Stimulated activated CD4-positive, alpha-beta T cell treated with anti-CD3 and anti-CD28 coated beads, Interleukin-4, amount 100 ng/mL, for 4 hours (primary cell): Measurements from ENCODE around the gene SLC1A7.

Experiments
- DNase-seq, 2 experiments: peaks; one replicate each; pipeline ENCODE4 v3.0.0-alpha.2; 2020

SLC1A7 gene

DNA sequence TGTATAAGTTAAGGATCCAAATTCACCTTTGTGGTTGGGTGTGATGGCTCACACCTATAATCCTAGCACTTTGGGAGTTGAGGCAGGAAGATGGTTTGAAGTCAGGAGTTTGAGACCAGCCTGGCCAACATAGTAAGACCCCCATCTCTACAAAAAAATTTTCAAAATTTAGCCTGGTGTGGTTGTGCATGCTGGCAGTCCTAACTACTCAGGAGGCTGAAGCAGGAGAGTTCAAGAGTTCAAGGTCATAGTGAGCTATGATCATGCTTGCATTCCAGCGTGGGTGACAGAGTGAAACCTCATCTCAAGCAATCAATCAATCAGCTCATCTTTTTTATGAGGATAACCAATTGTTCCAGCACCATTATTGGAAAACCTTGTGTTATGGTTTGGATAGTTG is 16.5 kb upstream of the SLC1A7 start:
- no peak for DNase-seq

- no peak for DNase-seq
Observed at GRCh38 chr1:53156783-53157182, 14.3 kb upstream of the SLC1A7 start.

- no peak for DNase-seq
Observed at GRCh38 chr1:53155945-53156344, 13.5 kb upstream of the SLC1A7 start.

- DNase-seq: no peak
Observed at GRCh38 chr1:53155534-53155933, 13.1 kb upstream of the SLC1A7 start.

- DNase-seq: no peak
Observed at GRCh38 chr1:53154859-53155438, 12.5 kb upstream of the SLC1A7 start.

DNA sequence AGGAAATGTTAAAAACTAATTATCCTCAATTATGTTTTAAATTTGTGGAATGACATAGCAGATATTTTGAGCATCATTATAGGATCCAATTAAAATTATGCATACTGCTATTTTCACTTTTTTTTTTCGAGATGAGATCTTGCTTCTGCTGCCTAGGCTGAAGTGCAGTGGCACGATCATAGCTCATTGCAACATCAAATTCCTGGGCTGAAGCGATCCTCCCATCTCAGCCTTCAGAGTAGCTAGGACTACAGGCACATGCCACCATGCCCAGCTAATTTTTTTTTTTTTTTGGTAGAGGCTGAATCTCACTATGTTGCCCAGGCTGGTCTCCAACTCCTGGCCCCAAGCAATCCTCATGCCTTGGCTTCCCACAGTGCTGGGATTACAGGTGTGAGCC is 11.3 kb upstream of the SLC1A7 start:
- DNase-seq: no peak

DNA sequence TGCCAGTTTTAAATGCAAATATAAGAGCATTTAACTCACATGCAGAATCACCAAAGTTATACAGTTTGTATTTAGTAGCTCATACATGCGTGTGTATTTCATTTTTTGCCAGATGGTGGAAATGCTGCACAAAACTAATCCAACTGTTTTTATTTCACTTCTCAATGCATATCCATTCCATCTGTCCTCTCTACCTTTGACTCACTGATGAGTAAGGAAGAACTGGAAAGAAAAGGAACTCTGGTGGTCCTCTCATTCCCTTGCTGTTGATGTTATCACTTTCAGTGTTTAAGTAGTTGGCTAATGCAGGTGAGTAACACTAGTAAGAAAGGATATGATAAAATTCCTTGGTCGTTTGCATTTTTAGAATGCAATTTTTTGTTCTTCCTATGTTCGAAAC is 5.7 kb upstream of the SLC1A7 start:
- DNase-seq: no peak

- no peak for DNase-seq
Observed at GRCh38 chr1:53147174-53147573, 4.7 kb upstream of the SLC1A7 start.

DNA sequence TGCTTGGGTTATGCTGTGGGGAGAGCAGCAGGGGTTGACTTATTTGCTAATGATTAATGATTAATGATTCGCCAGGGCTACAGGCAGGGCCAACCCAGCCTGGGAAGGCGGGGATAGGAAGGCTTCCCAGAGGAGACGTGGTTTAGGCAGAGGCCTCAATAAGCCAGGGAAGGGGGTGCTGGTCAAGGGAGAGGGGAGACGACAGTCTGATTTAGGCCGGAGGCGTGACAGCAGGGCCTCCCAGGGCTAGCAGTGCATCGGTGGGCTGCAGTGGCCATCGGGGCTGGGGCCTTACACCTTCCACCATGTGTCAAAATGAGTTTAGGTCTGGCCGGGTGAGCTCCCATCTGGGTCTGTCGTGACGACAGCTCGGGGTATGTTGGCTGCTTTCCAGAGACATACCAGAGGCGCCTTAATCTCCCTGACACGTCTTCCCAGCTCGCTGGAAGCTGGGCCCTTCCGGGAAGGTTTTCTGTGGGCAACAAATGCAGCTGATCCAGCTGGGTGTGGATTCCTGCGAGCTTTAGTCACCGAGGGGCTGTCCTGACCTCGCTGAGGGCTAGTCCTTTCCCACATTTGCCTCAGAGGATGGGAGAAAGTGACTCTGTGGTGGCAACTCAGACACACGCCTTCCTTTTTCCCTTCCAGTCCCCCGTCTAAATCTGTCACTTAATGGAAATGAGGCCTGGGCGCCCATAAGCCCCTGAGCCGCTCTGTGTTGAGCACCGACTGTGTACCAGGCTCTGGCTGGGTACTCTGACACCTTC is 3.7 kb upstream of the SLC1A7 start:
- DNase-seq: no peak

GRCh38 chr1:53145619-53145941 is 3.1 kb upstream of the SLC1A7 start:
- no peak for DNase-seq

GRCh38 chr1:53145051-53145600 is 2.7 kb upstream of the SLC1A7 start:
- no peak for DNase-seq

DNA sequence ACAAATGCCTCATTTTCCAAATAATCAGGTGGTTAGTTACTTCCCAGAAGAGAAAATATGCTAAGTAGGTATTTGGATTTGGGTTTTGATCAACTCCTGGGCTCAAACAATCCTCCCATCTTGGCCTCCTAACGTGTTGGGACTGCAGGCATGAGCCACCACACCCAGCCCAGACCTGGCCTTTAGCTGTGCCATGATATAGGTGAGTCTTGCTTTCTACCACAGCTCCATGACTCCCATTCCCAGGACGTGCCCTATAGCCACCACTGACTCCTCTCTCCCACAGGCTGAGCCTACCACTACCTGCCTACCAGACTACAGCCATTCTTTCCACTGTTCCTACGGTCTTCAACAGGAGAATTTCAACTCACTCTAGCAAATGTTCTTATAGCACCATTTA is 1.8 kb upstream of the SLC1A7 start:
- no peak for DNase-seq

GRCh38 chr1:53143527-53143926 is 1.1 kb upstream of the SLC1A7 start:
- DNase-seq: no peak

- DNase-seq: no peak
Observed at GRCh38 chr1:53141487-53142055, 867 bp downstream of the SLC1A7 start.

- DNase-seq: no peak
Observed at GRCh38 chr1:53140451-53140850, 2.0 kb downstream of the SLC1A7 start.

DNA sequence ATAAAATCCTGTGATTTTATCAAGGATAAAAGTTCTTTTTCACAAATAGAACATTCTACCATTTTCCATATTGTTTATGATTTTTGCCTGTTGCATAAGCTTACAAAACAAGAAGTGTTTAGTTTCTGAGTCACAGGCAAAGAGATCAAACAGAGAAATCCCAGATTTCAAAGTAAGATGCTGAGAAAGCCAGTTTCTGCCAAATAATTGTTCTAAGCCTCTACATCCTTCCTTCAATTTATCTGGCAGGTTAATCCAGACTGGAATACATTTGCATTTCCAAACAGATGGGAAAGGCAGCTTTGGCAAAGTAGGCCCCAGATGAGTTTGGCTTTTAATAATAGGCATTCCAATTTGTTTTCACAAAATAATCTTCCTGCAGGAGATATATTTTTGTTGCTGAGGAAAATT is 2.5 kb downstream of the SLC1A7 start:
- no peak for DNase-seq

DNA sequence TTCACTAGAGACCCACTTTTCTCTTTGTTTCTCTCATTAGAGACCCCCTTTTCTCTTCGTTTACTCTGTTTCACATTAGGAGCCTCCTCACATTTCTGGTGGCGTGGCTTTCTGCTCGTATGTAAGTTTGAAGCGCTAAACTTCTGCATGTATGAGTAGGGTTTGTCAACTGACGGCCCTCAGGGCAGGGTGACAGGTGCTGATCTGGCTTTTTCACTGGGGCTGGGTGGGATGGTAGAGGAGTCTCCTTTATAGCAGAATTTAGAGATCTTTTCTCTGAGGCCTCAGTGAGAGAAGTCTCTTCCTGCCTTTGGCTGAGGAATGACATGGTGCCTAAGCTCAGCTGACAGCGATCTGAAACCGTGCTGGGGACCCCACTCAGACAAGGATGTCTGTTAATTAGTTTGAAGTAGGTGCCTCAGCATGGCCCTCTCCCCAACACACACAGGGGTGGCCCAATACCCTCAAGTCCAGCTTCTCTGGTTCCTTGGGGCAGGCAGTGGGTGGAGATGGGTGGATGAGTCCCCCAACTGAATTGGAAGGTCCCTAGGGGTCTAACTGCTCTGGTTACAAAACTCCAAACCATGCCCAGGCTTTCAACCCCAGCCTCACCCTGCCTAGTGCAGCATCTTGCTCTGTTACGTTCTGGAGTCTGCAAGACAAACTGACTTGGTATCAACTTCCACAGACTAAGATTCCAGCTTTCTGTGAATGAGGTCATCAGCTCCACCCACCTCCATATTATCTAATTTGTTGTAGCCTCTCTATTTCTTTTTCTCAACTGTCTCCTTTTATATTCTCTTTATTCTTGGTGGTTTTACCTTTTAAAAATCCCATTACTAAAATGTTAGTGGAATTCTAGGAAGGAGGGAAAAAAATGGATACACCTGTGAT is 3.2 kb downstream of the SLC1A7 start:
- DNase-seq: no peak

- DNase-seq: no peak
Observed at GRCh38 chr1:53137729-53138128, 4.7 kb downstream of the SLC1A7 start.

- no peak for DNase-seq
Observed at GRCh38 chr1:53135735-53136114, 6.7 kb downstream of the SLC1A7 start.

- no peak for DNase-seq
Observed at GRCh38 chr1:53134961-53135734, 7.3 kb downstream of the SLC1A7 start.

GRCh38 chr1:53134042-53134485 is 8.4 kb downstream of the SLC1A7 start:
- DNase-seq: no peak

GRCh38 chr1:53133261-53134041 is 9.0 kb downstream of the SLC1A7 start:
- DNase-seq: no peak
